Epithelial cell of esophagus (primary cell): Measurements from ENCODE around the gene GNG7.
"Not testable (repeated sequence)": the region's sequence is repeated elsewhere in the genome, so short reads cannot be mapped to it uniquely, and the experiment has no call there.

Experiments used
- DNase-seq: peaks from one replicate; pipeline ENCODE4 v3.0.0; 2010; ENCODE audit warnings: low read depth
- H3K4me3 ChIP-seq: 2 replicates; pipeline ENCODE4 v1.5.1; 2011; ENCODE audit warnings: mild to moderate bottlenecking, low read length, control low read depth
- CTCF ChIP-seq: IDR thresholded peaks from 2 replicates; pipeline ENCODE4 v1.5.1; 2011; ENCODE audit warnings: low read depth, mild to moderate bottlenecking, low read length, control low read depth, inconsistent platforms; ENCODE audit not compliant: insufficient read depth; ENCODE audit errors: missing control alignments

The GNG7 gene

GRCh38 chr19:2509096-2509495, 193.4 kb downstream of the GNG7 start:
- H3K4me3 ChIP-seq = no peak overlapping the region
- TF ChIP-seq CTCF = no peak
- no peak for DNase-seq

- no peak for TF ChIP-seq CTCF
- peak; percentile 88 for DNase-seq
These were observed 195.4 kb downstream of the GNG7 start for GRCh38 chr19:2507109-2507508.

GRCh38 chr19:2506656-2507055, 195.8 kb downstream of the GNG7 start:
- not testable (repeated sequence) for H3K4me3 ChIP-seq

More at GRCh38 chr19:2507109-2507508, 195.4 kb downstream of the GNG7 start:
- no peak overlapping the region for H3K4me3 ChIP-seq

GRCh38 chr19:2503521-2504109, 198.9 kb downstream of the GNG7 start:
- no peak for TF ChIP-seq CTCF
- H3K4me3 ChIP-seq = no peak overlapping the region

More at GRCh38 chr19:2506656-2507055, 195.8 kb downstream of the GNG7 start:
- DNase-seq = not testable (repeated sequence)

GRCh38 chr19:2500841-2501261, 201.6 kb downstream of the GNG7 start:
- TF ChIP-seq CTCF = no peak
- no peak overlapping the region for H3K4me3 ChIP-seq
- DNase-seq = no peak

More at GRCh38 chr19:2503521-2504109, 198.9 kb downstream of the GNG7 start:
- peak; percentile 74 for DNase-seq

- no peak overlapping the region for H3K4me3 ChIP-seq
- no peak for TF ChIP-seq CTCF
- no peak for DNase-seq
These were observed 202.3 kb downstream of the GNG7 start for GRCh38 chr19:2500156-2500555.

- TF ChIP-seq CTCF = no peak
- no peak for DNase-seq
- no peak overlapping the region for H3K4me3 ChIP-seq
These were observed 205.3 kb downstream of the GNG7 start for GRCh38 chr19:2497186-2497585.
